Measurements from ENCODE around the gene SHISAL1.

GRCh38 chr22:44353041-44353440 is 40.3 kb upstream of the SHISAL1 start:
- TF ChIP-seq CTCF (IDR thresholded peaks at IDR 0.05 in 8 of 11, conservative IDR thresholded peaks at IDR 0.05 in 3 of 11) (no peak), POLR2AphosphoS5 (IDR thresholded peaks at IDR 0.05) (no peak)
